ENCODE measurements around the gene MRRF.

MRRF gene

DNA sequence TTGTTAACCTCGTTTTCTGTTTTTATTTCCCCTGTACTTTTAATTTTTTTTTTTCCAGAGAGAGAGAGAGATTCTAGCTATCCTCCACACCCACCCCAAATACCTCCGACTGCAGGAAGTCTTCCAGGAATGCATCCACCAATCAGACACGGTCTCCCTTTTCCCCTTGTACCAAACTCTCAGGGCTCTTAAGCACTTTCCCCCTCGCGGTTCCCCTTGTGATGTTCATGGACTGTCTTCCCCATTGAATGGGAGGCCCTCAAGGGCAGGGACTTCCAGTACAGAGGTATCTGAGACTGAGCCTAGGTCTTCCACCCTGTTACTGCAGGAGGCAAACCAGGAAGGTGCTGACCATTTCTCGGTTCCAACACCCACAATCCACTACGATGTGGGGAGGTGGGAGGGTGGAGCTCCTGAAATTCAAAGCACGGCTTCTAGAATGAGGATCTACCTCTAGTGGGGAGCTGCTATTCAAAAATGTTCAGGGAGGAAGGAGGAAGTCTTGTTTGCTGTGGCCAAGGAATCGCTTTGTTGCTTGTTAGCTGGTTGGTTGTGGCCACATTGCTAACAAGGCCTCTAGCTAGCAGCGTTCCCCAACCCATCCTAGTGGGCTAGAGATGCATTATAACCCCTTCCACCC is 68.6 kb downstream of the MRRF start:
- DNase-seq (ENCODE audit: low spot score): no peak

DNA sequence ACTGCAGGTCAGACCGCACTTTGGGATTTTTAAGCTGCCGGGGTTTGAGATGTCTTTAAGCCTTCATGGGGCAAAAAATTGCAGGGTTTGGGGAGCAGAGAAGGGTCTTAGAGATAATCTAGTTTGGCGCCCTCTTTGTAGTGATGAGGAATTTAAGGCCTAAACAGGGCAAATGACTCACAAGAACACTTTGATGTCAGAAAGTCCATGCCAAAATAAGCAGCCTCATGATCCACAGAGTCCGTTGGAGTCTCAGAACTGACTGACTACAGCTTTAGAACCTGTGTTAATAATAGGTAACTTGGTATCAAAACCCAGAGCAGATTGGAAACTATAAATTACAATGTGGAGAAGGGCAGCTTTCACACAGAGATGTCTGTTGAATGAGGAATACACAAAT is 70.2 kb downstream of the MRRF start:
- no peak for DNase-seq (ENCODE audit: low spot score)

DNA sequence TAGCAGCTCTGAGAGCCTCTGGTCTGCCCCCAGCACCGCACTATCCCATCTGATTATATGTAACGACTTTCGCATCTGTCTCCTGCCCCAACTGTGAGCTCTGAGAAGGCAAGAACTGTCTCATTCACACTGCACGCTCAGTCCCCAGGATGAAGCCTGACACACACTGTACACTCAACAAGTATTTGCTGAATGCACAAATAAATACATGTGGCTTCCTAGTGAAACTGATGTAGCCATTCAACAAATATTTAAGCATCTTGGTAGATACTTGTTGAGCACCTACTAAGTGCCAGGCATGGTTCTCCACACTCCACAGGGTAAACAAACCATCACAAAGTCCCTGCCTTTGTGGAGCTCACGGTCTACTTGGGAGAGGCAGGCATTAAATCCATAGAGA is 71.5 kb downstream of the MRRF start:
- DNase-seq (ENCODE audit: low spot score): no peak

DNA sequence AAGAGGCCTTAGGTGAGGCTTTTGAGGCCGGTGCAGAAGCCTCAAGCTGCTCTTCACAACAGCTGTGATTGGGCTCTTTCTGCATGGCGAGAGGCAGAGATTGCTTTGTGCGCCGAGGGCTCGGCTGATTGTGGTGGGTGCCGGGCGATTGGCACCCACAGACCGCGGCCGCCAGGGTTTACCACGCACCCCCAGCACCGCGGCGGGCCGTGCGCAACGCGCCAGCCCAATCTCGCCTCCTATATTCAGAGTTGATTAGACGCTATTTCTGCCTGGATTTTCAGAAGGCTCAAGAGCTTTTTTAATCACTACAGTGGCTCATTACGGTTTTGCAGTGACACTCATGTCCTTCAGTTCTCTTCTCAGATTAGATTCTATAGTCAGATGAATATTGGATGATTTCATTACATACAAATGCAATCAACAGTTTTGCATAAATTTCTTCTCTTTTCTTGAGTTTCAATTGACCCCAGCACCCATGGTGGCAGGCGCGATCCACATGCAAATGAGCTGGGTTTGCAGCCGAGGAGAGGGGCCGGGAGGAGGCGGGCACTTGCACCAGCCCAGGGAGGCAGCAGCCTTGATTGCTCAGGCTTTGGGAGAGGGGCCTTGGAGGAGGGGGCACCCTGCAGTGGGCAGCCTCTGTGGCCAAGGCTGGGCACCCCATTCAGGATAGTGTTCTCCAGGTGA is 72.3 kb downstream of the MRRF start:
- DNase-seq (ENCODE audit: low spot score): no peak

DNA sequence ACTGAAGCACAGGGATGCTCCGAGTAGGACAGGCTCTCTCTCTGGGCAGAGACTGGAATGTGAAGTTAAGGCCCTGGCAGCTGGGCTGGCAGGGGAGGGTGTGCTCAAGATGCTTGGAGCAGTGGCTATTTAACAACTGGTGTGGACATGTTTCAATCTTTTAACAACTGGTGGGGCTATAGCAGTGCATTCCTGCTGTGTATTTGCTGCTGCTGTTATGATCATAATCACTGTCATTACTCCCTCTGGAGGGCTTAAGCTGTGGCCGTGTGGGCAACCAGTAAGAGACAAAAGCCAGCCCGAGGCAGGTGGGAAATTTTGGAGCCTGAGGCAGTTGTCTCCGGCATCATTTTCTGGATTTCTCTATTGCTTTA is 72.9 kb downstream of the MRRF start:
- no peak for DNase-seq (ENCODE audit: low spot score)

DNA sequence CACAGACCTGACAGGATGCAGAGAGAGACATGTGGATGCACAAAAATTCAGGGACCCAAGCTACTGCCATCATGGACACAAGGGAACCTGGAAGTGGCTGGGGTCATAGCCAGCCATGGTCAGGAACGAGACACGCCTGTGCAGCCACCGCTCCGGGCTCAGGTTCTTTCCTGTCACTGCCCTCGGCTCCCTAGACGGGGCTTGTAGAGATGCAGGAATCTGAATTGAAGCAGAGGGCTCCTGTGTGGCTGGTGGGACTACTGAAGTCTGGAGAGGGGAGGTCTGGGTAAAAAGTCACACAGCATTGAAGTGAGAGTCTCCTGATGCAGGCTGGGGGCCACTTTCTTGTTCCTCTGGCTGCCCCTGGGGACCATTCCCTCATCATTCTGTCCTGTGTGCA is 73.9 kb downstream of the MRRF start:
- no peak for DNase-seq (ENCODE audit: low spot score)

DNA sequence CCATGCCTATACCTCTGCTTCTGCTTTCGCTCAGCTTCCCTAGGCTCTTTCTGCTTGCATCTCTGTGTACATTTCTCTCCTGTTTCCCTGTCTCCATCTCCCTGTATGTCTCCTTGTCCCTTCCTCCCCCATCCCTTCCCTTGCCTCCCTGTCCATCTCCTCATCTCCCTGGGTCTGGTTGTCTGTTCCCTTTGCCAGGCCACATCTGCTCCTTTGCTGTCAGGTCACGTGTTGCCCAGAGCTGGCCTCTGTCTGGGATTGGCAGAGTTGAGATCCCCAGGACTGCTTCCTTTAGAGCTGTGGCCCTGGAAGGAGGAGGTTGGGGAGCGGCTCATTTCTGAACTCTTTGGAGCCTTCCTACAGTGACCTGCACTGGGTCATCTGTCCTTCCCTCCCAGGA is 74.3 kb downstream of the MRRF start:
- DNase-seq (ENCODE audit: low spot score): no peak

DNA sequence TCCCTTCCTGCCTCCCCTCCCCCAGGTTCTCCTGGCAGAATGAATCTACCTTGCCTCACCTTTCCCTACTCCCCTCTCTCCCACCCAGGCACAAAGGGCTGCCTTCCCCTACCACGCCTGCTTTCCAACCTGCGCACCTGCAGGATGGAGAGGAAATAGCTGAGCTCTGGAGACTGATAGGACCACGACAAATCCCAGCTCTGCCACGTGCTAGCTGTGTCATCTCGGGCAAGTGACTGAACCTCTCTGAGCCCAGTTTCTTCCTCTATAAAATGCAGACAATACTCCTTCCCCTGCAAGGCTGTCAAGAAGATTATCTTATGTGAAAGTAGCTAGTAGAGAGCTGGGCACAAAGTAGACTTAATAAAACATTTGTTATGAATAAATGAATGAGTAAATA is 74.9 kb downstream of the MRRF start:
- no peak for DNase-seq (ENCODE audit: low spot score)

DNA sequence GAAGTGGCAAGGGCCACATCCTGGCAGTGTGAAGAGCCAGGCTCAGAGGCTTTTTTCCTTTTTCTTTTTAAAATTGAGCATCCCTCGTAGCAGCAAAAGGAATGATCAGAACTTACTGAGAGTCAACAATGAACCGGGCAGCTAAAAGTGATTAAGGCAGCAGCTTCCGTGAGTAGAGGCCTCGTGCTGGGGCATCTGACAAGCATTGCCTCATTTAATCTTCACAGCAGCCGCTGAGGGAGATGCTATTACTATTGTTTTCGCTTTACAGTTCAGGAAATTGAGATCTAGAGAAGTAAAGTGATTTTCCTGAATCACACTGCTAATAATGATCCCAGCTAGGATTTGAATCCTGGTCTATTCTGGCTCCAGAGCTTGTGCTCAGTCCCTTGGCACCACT is 75.5 kb downstream of the MRRF start:
- no peak for DNase-seq (ENCODE audit: low spot score)

DNA sequence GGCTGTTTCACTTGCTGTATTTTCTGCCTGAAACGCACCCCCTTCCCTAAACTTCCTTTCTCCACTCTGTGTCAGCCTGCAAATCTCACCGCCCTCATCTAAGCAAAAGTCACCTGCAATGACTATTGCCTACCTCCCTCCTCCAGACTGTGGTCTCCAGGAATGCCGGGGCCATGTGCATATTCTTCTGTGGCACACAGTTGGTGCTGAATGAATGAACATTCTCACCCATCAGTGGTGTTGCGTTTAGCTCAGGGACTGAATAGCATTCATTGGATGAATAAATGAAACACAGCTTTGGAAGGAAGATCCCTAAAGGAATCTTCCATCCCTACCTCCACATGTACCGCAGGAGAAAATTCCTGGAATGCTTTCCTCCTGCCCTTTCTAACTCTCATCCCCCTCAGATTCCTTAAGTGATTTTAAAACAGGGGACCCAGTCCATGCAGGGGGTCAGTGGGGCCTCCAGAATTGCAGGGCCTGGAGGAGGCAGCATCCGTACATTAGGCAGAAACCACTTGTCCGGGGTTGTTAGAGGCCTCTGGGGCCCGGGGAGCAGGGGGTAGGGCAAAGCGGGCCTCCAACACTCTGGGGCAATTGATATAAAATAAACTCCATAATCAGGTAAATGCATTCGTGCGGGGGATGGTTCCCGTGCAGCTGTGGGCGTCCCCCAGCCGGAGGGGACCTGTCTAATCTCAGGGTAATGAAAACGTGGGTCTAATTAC is 77.8 kb downstream of the MRRF start:
- DNase-seq (ENCODE audit: low spot score): no peak

DNA sequence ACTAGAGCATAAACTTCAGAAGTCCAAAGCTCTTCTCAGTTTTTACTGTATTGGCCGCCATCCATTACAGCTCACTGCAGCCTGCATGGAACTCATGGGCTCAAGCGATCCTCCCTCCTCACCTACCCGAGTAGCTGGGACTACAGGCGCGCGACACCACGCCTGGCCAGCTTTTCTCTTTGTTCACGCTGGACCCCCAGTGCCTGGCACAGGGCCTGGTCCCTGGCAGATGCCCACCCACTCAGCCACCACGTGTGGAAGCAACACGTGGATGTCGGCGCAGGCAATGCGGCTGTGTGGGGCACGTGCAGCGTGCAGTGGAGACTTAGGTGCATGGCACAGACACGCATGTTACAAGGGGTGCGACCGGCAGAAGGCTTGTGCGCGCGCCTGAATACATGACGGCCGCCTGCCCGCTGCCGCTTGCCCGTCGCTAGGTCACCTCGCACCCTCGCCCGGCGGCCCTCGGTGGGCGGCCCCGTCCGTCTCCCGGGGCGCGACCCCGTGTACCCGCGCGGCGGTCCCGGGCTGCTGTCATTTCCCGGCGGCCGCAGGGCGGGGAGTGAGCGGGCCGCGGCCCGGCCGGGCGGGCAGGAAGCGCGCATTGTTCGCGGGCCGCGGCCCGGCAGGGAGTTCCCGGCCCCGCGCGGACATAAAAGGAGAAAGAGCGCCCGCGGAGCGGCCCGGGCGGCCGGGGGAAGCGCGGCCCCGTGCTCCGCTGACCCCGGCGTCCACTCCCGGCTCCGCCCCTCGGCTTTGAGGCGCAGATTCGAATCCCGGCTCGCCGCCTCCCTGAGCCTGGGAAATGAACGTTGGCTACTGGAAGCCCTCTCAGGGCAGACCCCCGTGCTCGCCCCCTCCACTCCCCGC is 82.0 kb downstream of the MRRF start:
- peak; percentile 29 for DNase-seq (ENCODE audit: low spot score)

DNA sequence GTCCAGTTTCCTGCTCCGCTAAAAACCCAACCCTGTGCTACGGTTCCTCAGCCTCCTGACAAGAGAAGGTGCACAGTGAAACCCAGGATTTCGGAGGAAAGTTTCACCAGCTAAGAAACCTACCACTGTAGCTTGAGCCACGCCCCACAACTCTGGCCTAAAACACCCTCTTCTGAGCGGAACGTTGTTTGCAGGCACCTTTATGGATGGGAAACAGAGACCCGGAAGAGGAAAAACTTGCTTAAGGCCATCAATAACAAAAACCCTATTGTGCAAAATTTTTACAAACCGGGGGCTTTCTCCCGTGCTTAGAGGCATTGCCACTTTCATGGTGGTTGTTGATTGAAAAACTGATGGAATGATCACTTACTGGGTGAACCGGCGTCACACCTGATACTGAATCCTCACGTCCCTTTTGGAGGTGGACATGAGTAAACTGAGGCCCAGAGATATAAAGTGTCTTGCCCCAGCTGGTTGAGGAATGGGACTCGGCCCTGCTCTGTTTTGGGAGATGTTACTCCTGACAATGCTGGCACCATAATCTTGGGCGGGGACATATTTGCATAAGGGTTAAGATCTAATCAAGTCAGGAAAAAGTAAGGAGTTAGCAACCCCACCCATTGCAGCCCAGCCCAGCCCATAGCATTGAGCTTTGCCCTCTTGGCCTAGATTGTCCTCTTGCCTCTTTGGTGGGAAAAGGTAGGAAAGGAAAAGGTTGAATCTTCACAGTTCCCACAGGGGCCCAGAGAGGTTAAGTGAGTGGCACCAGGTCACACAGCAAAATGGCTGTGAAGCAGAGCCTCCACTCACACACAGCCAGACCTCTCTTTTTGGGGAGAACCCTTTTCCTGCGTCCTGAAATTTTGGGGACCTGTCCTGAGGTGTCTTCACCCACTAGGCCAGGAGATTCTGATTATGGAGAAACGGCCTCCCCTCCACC is 82.9 kb downstream of the MRRF start:
- peak; percentile 33 for DNase-seq (ENCODE audit: low spot score)

DNA sequence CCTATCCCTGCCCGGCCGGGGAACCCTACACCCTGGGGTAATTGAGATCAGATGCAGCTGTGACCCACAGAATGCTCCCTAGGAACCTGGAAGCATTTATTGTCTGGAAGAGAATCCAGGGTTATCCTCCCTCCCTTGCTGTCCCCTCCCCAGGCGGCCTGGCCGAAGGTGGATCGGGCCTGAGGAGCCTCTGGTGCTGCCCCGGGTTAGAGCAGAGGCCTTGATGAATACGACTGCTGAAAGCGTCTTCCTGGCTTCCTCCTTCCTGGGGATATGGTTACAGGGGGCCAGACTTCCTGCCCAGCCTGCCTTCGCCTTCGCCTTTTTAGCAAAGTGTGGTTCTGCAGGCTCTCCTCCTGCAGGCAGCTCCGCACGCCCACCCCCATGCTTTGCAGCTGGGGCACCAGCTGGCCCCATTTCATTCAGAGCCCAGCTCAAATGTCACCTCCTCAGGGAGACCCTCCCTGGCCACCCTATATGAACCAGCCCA is 83.7 kb downstream of the MRRF start:
- DNase-seq (ENCODE audit: low spot score): no peak

DNA sequence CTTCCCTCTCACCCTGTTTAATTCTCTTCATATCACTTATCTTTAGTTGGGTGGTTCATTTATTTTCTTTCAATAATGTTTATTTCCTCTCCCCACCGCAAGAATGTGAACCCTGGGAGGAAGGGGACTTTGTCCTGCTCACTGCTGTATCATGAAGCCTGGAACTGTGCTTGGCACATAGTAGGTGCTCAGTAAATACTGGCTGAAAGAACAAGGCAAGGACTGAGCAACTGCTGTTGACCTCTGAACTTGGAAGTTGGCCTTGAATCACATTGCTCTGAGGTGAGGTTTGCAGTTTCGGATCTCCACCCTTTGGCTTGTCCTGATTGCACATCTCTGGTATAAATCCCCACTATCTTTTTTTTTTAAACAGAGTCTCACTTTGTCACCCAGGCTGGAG is 84.1 kb downstream of the MRRF start:
- DNase-seq (ENCODE audit: low spot score): no peak

DNA sequence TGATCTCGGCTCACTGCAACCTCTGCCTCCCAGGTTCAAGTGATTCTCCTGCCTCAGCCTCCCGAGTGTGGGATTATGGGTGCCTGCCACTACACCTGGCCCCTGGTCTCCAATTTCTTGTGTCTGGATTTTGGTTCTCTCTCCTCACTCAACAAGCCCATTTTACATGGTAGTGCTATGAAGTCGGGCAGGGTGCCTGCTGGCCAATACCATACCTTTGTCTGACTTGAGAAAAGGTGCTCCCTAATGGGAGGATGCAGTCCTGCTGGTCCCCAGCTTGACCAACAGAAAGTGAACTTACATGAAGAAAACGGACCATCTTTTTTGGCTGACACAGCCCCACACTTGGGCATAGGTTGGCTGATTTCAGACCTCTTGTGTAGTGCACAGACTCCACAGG is 84.5 kb downstream of the MRRF start:
- DNase-seq (ENCODE audit: low spot score): no peak

DNA sequence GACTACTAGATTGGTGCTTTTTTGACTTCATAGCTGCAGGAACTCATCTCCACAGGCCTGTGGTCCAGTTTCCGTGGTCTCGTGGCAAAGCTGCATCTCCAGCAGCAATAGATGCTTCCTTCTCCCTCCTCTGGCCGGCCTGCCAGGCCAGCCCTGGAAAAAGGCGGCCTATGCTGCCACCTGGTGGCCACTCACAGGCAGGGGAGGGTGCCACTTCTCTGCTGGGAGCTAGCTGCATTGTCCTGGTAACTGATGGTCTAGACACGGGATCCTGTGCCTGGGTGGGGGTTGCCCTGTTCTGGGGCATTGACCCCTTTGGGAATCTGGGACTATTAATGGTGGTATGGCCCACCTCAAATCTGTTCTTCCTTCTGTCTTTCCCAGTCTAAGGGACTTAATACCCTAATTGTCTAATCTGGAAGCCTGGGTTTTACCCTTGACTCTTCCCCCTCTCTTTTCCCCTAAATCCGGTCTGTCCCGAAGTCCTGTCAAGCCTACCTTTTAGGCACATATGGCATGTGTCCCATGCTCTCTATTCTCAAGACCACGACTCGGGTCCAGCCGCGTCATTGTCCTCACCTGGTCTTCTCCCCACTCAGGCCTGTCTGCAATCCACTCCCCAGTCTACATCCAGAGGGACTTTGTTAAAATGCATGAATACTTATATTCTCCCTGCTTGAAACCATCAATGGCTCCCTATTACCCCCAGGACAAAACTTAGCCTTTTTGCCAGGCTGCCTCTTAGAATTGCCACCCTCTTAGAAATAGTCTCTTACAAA is 86.1 kb downstream of the MRRF start:
- DNase-seq (ENCODE audit: low spot score): peak; percentile 73

DNA sequence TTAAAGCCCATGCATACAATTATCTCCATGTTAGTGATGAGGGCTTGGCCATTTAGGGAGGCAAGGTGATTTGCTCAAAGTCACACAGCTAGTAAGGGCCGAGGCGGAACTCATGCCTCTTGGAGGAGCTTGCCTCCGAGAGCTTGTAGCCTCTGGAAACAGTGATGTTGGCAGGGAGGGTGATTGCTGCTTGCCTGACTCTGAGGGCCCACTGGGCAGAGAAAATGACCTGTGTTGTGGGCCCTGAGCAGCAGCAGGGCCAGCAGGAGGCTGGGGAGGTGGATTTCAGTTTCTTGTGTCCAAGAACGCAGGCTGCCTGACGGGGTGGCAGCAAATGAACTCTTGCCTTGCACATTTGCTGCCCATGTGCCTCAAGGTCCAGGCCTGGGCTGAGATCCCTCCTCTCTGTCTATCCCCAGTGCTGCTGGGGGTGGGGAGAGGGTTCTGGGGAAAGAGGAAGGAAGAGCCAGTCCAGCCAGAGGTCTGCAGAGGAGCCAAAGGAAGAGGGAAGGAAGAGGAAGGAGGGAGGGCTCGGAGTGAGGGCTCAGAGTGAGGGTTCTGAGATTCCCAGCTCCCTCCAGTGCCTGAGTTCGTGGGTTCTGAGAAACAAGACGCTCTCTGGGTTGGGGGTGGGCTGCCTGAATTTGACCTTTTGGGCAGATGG is 90.0 kb downstream of the MRRF start:
- DNase-seq (ENCODE audit: low spot score): no peak

DNA sequence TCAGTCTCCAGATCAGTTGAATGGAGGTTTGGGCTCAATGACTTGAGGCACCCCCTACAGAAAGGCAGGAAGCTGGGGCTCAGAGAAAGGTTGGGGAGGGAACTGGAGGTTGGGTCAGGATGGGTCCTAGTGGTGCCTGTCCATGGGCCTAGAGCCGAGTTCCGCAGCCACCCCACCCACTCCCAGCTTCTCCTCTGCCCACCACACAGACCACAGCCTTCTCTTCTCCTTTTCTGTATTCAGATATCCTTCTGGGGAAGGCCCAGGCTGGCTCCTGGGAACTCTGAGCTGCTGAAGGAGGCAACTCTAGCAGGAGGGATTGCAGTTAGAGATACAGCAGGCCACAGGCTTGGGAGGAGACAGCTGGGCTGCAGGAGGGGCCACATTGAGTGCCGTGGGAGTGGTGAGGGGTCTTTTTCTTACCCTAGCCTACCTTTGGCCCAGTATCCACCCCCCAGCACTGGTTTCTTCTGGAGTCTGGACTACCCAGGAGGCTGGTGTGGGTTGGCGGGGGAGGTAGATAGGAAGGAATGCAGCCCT is 90.7 kb downstream of the MRRF start:
- no peak for DNase-seq (ENCODE audit: low spot score)

DNA sequence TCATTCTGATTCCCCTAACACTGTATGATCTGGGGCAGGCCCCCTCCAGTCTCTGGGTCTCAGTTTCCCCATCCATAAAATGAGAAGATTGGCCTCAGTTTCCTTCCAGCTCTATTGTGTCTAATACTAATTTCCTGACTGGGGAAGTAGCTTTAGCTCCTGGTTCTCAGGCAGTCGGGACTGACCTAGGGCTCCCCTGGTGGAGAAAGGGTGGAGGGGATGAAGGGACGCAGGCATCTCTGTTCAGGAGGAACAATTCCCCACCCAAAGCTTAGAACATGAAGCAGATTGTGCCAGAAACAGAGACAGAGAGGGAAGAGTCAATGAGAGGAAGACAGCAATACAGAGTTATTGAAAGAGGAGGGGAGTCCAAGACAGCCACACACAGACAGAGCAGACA is 91.9 kb downstream of the MRRF start:
- no peak for DNase-seq (ENCODE audit: low spot score)

DNA sequence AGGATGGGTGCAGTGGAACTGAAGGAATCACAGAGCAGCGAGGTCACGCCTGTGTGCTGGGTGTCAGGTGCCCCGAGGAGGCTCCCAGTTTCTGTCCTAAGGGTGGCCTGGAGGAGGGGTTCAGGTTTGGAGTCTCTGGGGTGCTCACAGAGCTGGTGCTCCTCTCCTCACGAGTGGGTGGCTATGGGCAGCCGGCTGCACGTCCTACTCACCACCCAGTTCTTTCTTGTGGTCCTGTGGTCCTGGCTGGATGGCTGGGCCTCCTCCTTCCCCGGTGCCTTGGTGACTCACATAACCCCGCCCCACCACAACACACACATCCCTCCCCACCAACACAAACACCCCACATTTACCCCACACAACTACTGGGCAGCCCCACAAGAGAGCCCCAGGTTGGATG is 96.2 kb downstream of the MRRF start:
- DNase-seq (ENCODE audit: low spot score): no peak
